Nucleus accumbens (tissue), 56 donors: ENCODE data around the gene ABCC9.
"Not testable (repeated sequence)": the region's sequence is repeated elsewhere in the genome, so short reads cannot be mapped to it uniquely, and the experiment has no call there.

Source experiments
- DNase-seq, 56 donors: peaks; one replicate each; lab custom pipeline; 2025; lab: John Stamatoyannopoulos, UW

Gene ABCC9

GRCh38 chr12:21823581-21823980 lies 117.6 kb downstream of the ABCC9 start:
- peak in 27 of 56 donors; percentile 0 to 51 (median 11) for DNase-seq

GRCh38 chr12:21819678-21820077 lies 121.5 kb downstream of the ABCC9 start:
- DNase-seq = no peak

GRCh38 chr12:21819236-21819635 lies 122.0 kb downstream of the ABCC9 start:
- no peak for DNase-seq

- DNase-seq = no peak
Observed at GRCh38 chr12:21818627-21819026, 122.6 kb downstream of the ABCC9 start.

GRCh38 chr12:21815306-21816062 lies 125.7 kb downstream of the ABCC9 start:
- no peak for DNase-seq

GRCh38 chr12:21814814-21815213 lies 126.4 kb downstream of the ABCC9 start:
- no peak for DNase-seq

GRCh38 chr12:21814327-21814726 lies 126.9 kb downstream of the ABCC9 start:
- no peak for DNase-seq

GRCh38 chr12:21813751-21814150 lies 127.5 kb downstream of the ABCC9 start:
- no peak for DNase-seq

GRCh38 chr12:21813125-21813524 lies 128.1 kb downstream of the ABCC9 start:
- DNase-seq = no peak

- not testable (repeated sequence) for DNase-seq
Observed at GRCh38 chr12:21812340-21812739, 128.9 kb downstream of the ABCC9 start.

GRCh38 chr12:21809100-21809499 lies 132.1 kb downstream of the ABCC9 start:
- DNase-seq = no peak

- no peak for DNase-seq
Observed at GRCh38 chr12:21806255-21806654, 135.0 kb downstream of the ABCC9 start.

GRCh38 chr12:21801522-21802288 lies 139.5 kb downstream of the ABCC9 start:
- DNase-seq = no peak

- no peak for DNase-seq
Observed at GRCh38 chr12:21800011-21800410, 141.2 kb downstream of the ABCC9 start.

- no peak for DNase-seq
Observed at GRCh38 chr12:21797539-21797938, 143.7 kb downstream of the ABCC9 start.

- no peak for DNase-seq
Observed at GRCh38 chr12:21795648-21796328, 145.4 kb downstream of the ABCC9 start.

GRCh38 chr12:21794807-21795595 lies 146.2 kb downstream of the ABCC9 start:
- not testable (repeated sequence) for DNase-seq

GRCh38 chr12:21789687-21790086 lies 151.5 kb downstream of the ABCC9 start:
- DNase-seq = not testable (repeated sequence)

- DNase-seq = no peak
Observed at GRCh38 chr12:21788089-21788983, 152.9 kb downstream of the ABCC9 start.
